SKM-1 (cell line): ENCODE results near the gene SART3.
"Not testable (repeated sequence)": the region's sequence is repeated elsewhere in the genome, so short reads cannot be mapped to it uniquely, and the experiment has no call there.

Experiments used
- DNase-seq: peaks from one replicate; lab custom pipeline; 2025; ENCODE audit not compliant: unreplicated experiment; lab: John Stamatoyannopoulos, UW

The SART3 gene

DNA sequence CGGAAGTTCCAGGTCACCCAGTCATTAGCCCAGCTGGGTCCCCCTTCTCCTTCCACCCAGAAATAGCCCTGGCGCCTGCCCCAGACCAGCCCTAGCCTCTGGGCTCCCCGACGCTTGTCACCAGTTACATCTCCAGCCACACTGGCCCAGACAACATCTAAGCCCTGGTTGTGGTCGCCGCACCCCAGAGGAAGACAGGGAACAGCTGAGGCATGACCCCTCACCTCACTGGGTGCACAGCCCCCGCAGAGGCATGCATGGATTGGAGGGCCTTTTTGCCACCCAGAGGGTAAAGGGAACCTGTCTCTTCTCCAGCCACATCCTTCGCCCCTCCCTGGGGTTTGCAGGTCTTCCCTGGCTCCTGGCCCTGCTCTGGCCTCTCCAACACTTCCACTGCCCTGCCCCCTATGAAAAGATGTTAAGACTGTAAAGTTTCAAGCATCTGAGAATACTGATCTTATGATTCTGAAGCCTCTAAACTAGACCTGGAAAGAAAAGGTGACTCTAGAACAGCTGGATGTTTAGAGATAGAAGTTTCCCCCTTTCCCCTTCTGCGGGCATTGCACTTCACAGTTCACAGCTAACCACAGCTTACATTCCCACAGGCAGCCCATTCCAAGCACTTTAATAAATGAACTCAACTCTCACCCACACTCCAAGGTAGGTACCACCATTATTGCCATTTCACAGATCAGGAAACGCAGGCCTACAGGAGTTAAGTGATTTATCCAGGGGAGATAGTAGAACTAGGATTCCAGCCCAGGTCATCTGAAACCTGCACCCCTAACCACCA is 22.2 kb upstream of the SART3 start:
- DNase-seq, result no peak

DNA sequence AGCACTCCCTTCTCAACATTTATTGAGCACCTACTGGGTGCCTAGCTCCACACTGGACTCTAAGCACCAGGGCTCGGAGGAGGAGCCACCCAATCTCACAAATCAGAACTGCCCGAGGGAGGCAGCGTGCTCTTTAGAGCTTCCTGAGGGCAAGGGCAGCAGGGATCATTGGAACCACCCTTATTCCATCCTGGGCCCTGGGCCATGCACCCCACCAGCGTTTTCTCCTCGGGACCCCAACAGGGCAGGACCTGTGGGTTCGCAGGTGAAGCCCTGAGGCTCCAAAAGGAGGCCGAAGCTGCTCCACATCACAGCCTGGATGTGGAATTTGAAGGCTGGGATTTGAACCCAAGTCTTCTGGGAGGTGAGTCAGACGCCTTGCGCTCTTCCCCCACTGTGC is 21.5 kb upstream of the SART3 start:
- DNase-seq, result no peak

- no peak for DNase-seq
These were observed 20.6 kb upstream of the SART3 start for GRCh38 chr12:108581311-108582227.

DNA sequence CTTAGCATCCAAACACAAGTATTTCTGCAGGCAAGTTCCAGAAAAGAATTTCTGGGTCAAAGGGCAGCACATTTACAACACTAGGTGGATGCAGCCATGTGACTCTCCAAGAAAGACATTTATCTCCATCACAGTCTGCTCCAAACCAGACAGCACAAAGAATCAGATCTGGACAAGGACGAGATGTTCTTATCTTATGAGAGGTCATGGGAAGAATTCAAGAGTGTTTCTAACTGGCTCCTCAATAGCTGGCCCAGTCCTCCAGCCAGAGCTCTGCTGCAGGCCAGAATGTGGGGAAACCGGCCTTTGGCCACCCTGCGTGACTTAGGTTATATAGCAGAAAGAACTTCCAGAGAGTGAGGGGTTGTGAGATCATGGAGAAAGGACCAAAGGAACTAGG is 19.6 kb upstream of the SART3 start:
- no peak for DNase-seq

GRCh38 chr12:108578813-108579212 is 17.8 kb upstream of the SART3 start:
- no peak for DNase-seq

- no peak for DNase-seq
These were observed 17.3 kb upstream of the SART3 start for GRCh38 chr12:108578264-108578663.

GRCh38 chr12:108577458-108577857 is 16.5 kb upstream of the SART3 start:
- no peak for DNase-seq

GRCh38 chr12:108576660-108577234 is 15.8 kb upstream of the SART3 start:
- DNase-seq, result no peak

DNA sequence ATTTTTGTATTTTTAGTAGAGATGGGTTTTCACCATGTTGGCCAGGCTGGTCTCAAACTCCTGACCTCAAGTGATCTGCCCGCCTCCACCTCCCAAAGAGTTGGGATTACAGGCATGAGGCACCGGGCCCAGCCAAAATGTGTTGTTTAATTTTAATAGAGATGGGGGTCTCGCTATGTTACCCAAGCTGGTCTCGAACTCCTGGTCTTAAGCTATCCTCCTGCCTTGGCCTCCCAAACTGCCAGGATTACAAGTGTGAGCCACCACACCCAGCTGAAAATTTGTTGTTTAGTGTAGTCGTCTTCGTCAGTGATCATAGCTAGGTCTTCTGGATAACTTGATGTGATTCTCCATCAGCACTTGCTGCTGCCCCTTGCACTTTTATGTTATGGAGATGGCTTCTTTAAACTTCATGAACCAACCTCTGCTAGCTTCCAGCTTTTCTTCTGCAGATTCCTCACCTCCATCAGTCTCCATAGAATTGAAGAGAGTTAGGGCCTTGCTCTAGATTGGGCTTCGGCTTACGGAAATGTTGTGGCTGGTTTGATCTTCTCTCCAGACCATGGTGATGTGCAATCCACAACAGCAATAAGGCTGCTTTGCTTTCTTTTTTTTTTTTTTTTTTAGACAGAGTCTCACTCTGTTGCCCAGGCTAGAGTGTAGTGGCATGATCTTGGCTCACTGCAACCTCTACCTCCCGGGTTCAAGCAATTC is 14.4 kb upstream of the SART3 start:
- no peak for DNase-seq

- not testable (repeated sequence) for DNase-seq
These were observed 13.3 kb upstream of the SART3 start for GRCh38 chr12:108574276-108574675.

- no peak for DNase-seq
These were observed 12.3 kb upstream of the SART3 start for GRCh38 chr12:108573317-108573716.

DNA sequence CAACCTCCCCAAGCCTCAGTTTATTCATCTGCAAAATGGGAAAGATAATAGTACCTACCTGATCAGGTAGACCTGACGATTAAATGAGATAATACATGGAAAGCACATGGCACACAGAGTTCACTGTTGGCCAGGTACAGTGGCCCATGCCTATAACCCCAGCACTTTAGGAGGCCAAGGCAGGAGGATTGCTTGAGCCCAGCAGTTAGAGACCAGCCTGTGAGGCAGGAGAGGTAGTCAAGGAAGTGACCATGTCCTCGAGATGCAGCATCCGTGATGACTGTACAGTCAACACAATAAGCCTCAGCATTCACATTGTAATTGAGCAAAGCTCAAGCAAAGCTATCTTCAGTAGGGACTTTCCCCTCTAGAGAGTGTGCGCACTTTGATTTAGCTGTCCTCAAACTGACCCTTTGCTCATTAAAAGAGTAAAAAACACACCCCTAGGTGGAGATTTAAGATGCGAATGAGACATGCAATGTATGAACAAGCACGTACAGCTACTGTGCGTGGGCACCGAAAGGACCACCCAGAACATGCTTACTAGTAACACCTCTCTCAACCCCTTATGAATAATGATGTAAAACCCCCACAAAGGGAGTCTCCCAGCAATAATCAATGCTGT is 11.3 kb upstream of the SART3 start:
- no peak for DNase-seq

GRCh38 chr12:108571609-108572165 is 10.7 kb upstream of the SART3 start:
- no peak for DNase-seq

GRCh38 chr12:108570743-108571608 is 10.0 kb upstream of the SART3 start:
- no peak for DNase-seq

DNA sequence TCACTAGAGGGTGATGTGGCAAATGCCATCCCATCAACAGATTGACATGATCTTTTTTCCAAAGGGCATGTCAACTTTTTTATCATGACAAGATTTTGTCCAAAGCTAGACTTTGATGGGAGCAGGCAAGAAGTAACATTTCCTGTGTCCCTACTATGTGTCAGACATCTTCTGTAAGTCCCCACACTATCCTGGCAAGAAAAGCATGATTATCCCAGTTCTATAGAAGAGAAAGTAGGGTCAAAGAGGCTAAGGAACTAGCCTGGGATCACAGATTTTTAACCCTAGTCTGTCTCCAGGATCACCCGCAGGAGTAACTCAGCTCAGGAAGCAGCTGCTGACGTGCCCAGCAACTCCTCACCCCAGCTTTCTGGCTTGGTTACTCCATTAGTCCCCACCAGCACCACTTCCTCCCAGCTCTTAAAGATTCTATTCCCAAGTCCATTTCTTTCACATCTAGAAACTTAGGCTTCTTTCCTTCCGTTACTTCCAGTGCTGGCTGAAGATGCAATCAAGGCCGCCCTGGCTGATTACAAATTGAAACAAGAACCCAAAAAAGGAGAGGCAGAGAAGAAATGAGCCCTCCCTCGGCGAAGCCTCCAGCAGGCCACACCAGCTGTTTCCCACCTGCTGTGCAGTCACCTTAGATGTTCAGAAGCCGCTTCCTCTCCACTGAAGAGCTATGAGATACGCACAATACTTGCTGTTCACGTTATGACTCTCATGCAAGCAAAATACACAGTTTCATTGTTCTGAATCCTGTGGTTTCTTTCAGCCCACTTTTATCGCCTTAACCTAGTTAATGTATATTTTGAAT is 7.6 kb upstream of the SART3 start:
- DNase-seq, result no peak

DNA sequence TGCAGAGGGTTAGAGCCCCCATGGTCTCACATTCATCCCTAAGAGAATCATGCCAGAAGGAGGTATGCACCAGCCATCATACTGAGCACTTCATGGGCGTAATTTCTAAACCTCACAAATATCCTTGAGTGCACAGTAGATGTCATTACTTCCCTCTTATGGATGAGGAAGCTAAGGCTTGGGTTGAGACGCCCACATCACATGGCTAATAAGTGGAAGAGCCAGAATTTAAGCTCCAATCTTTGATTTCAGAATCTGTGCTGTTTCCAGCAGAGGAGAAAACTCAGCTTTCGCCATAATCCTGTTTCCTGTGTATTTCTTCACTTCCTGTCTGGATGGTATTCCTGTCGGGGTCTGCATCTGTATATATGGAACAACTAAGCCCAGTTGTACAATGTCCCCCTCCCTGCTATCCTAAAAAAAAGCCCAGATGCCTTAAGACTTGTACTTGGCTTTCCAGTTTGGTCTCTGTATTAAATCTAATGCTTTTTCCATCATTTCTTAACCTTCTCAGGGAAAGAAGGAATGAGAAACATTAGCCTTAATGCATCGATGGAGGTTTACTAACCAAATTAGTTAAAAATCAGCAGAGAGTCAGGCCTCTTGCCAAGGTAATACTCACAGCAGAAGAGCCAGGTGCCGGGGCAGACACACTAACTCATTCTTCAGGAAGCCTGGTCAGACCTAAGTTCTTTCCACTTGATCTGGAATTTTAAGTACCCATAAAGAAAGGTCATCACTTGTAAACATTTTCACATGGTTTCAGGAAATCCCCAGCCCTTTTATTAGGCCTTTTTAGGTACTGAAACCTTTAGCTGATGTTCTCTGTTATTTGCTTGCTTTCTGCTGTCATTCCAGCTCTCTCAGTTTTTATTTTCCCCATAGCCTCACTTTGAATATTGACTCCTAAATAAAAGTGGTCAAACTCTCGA is 6.7 kb upstream of the SART3 start:
- DNase-seq, result no peak

- no peak for DNase-seq
These were observed 5.5 kb upstream of the SART3 start for GRCh38 chr12:108566452-108566851.

- DNase-seq, result no peak
These were observed 5.0 kb upstream of the SART3 start for GRCh38 chr12:108565976-108566375.
